HL-60 (cell line): ENCODE data around the gene P2RY12.

Source experiments
- CTCF ChIP-seq: IDR thresholded peaks from one replicate; pipeline ENCODE4 v1.5.1; 2011; ENCODE audit warnings: low read length, control low read depth, inconsistent platforms; ENCODE audit not compliant: insufficient read depth
- GABPA ChIP-seq: IDR thresholded peaks from 2 replicates; pipeline ENCODE4 v1.6.1; 2012; ENCODE audit warnings: low read depth
- POLR2AphosphoS5 ChIP-seq: IDR thresholded peaks from 2 replicates; pipeline ENCODE4 v1.6.1; 2012; ENCODE audit warnings: low read depth
- REST ChIP-seq: IDR thresholded peaks from 2 replicates; pipeline ENCODE4 v1.6.1; 2012; ENCODE audit warnings: low read depth; ENCODE audit not compliant: insufficient replicate concordance

GRCh38 chr3:151432616-151433372 is 48.2 kb upstream of the P2RY12 start:
- TF ChIP-seq CTCF: no peak
- no peak for TF ChIP-seq GABPA
- no peak for TF ChIP-seq POLR2AphosphoS5
- TF ChIP-seq REST: no peak
